ENCODE measurements around the gene ABCC11. TPM values are rescaled to one million over a fixed set of nuclear protein-coding genes. Genes with fewer than 3 reads are reported as not detected.

The ABCC11 gene
- total and polyA plus RNA-seq, 2 of the 13 experiments (the other 11 are each of a cell fraction or from before 2014, with no cell fraction given), result 1.0 to 1.4 TPM

DNA sequence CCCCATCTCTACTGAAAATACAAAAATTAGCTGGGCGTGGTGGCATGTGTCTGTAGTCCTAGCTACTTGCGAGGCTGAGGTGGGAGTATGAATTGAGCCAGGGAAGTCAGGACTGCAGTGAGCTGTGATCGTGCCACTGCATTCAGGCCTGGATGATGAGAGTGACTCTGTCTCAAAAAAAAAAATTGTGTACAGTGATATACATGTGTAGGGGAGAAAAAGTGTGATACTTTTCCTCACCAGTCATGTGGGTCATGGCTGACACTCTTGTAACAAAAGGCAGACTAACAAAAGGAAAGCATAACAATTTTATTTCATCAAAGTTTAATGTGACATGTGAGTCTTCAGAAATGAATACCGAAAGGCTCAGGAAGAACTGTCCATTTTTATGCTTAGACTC is 89.5 kb downstream of the ABCC11 start:
- in situ Hi-C loops (cut with HindIII; ENCODE audit: extremely low pct_ligation_motif_present, low pct_unique_long_range_greater_than_20kb) (no loop called here), intact Hi-C loops (cut with micrococcal nuclease; ENCODE audit: unreplicated experiment) (loop anchor here (2.0 kb wide), 2 partner anchors 899 to 1015 kb away; partner anchors contain the start of gene NETO2)
- Histone ChIP-seq H4K20me1 (ENCODE audit: insufficient read depth, low read length) (no peaks in the 10 kb centered on the region), H3K79me2 (ENCODE audit: insufficient read depth, low read length) (no peaks in the 10 kb centered on the region), H3K36me3 (replicated peaks in 1 of 2; ENCODE audit: control insufficient read depth in 1 of 2, insufficient read depth in 2 of 2, low read length in 2 of 2) (no peaks in the 10 kb centered on the region), H3K9me3 (ENCODE audit: low read length) (no peaks in the 10 kb centered on the region), H2AFZ (ENCODE audit: low read length) (no peak overlapping the region), H3K4me1 (ENCODE audit: insufficient read depth, low read length) (peaks cover 15% of the 10 kb centered on the region), H3K9ac (ENCODE audit: insufficient read depth, low read depth, low read length) (no peak overlapping the region), H3K27me3 (ENCODE audit: control insufficient read depth in 1 of 2, insufficient read depth in 2 of 2, low read length in 2 of 2) (peaks cover 4 to 52% of the 10 kb centered on the region in 2 experiments; a peak in 4 of 5 replicates), H3K4me2 (ENCODE audit: low read depth, low read length) (no peak overlapping the region), H3K4me3 (replicated peaks in 1 of 3; ENCODE audit: insufficient read depth in 1 of 3, low read depth in 2 of 3, low read length in 3 of 3) (no peak overlapping the region), H3K27ac (ENCODE audit: extremely low read length, insufficient read depth, low read length) (no peak overlapping the region)
- BruUV-seq (replicated peaks), result no TSS peak
- ChIA-PET POLR2A (no interaction called here), CTCF (ENCODE audit: low intra/inter-chr PET ratio, low total read pairs) (interaction anchor here (2.1 kb wide), 1 partner anchor 40 kb away, joined by 9 read pairs; no protein-coding TSS in a partner anchor)
- no peak for FAIRE-seq
- DNase-seq (ENCODE audit: low spot score), result no peak
- ATAC-seq, result no peak
- TF ChIP-seq, protein P1, sequence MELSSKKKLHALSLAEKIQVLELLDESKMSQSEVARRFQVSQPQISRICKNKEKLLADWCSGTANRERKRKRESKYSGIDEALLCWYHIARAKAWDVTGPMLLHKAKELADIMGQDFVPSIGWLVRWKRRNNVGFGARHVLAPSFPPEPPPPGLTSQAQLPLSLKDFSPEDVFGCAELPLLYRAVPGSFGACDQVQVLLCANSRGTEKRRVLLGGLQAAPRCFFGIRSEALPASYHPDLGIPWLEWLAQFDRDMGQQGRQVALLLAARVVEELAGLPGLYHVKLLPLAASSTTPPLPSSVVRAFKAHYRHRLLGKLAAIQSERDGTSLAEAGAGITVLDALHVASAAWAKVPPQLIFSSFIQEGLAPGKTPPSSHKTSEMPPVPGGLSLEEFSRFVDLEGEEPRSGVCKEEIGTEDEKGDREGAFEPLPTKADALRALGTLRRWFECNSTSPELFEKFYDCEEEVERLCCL (CRISPR knock-in tag; IDR thresholded peaks at IDR 0.05; ENCODE audit: borderline replicate concordance), result no peak
- TF ChIP-seq EP300 (IDR thresholded peaks at IDR 0.05; ENCODE audit: low read depth in 2 of 2, low read length in 2 of 2) (no peak), EP300 (CRISPR knock-in tag; IDR thresholded peaks at IDR 0.05; ENCODE audit: borderline replicate concordance) (no peak), ZNF510 (CRISPR knock-in tag; IDR thresholded peaks at IDR 0.05; ENCODE audit: low read depth) (no peak), RCOR2 (CRISPR knock-in tag; IDR thresholded peaks at IDR 0.05) (no peak), RXRA (CRISPR knock-in tag; IDR thresholded peaks at IDR 0.05) (no peak), ZSCAN31 (CRISPR knock-in tag; IDR thresholded peaks at IDR 0.05; ENCODE audit: low read depth) (no peak), RARA (CRISPR knock-in tag; IDR thresholded peaks at IDR 0.05) (no peak), RELA (CRISPR knock-in tag; IDR thresholded peaks at IDR 0.05) (no peak), SMAD1 (CRISPR knock-in tag; IDR thresholded peaks at IDR 0.05; ENCODE audit: borderline replicate concordance, low read depth) (no peak), ZNF432 (CRISPR knock-in tag; IDR thresholded peaks at IDR 0.05; ENCODE audit: borderline replicate concordance) (no peak)
- TF ChIP-seq, protein P2, sequence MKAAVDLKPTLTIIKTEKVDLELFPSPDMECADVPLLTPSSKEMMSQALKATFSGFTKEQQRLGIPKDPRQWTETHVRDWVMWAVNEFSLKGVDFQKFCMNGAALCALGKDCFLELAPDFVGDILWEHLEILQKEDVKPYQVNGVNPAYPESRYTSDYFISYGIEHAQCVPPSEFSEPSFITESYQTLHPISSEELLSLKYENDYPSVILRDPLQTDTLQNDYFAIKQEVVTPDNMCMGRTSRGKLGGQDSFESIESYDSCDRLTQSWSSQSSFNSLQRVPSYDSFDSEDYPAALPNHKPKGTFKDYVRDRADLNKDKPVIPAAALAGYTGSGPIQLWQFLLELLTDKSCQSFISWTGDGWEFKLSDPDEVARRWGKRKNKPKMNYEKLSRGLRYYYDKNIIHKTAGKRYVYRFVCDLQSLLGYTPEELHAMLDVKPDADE (CRISPR knock-in tag; IDR thresholded peaks at IDR 0.05), result no peak
- TF ChIP-seq, protein P3, sequence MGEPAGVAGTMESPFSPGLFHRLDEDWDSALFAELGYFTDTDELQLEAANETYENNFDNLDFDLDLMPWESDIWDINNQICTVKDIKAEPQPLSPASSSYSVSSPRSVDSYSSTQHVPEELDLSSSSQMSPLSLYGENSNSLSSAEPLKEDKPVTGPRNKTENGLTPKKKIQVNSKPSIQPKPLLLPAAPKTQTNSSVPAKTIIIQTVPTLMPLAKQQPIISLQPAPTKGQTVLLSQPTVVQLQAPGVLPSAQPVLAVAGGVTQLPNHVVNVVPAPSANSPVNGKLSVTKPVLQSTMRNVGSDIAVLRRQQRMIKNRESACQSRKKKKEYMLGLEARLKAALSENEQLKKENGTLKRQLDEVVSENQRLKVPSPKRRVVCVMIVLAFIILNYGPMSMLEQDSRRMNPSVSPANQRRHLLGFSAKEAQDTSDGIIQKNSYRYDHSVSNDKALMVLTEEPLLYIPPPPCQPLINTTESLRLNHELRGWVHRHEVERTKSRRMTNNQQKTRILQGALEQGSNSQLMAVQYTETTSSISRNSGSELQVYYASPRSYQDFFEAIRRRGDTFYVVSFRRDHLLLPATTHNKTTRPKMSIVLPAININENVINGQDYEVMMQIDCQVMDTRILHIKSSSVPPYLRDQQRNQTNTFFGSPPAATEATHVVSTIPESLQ (CRISPR knock-in tag; conservative IDR thresholded peaks at IDR 0.05), result no peak
- WGBS (ENCODE audit: low lambda C conversion rate), result 19% methylated on average over 4 of the region's 4 CpGs

Measured in HepG2 (cell line).